GM19328 (cell line): ENCODE data around the gene PCDHGA6.
"Not testable (repeated sequence)": the region's sequence is repeated elsewhere in the genome, so short reads cannot be mapped to it uniquely, and the experiment has no call there.

Experiments used
- ATAC-seq: cut with Tn5 transposase; IDR thresholded peaks from one replicate; pipeline ENCODE4 v1.9.1; 2021; ENCODE audit warnings: mild to moderate bottlenecking, moderate library complexity; ENCODE audit not compliant: unreplicated experiment

Gene PCDHGA6

GRCh38 chr5:141373673-141374317 is at the start of gene PCDHGA6:
TSS of gene PCDHGA6 (plus strand) at chr5:141373891. CDS start at chr5:141374084, 193 bp downstream.
- ATAC-seq = no peak

DNA sequence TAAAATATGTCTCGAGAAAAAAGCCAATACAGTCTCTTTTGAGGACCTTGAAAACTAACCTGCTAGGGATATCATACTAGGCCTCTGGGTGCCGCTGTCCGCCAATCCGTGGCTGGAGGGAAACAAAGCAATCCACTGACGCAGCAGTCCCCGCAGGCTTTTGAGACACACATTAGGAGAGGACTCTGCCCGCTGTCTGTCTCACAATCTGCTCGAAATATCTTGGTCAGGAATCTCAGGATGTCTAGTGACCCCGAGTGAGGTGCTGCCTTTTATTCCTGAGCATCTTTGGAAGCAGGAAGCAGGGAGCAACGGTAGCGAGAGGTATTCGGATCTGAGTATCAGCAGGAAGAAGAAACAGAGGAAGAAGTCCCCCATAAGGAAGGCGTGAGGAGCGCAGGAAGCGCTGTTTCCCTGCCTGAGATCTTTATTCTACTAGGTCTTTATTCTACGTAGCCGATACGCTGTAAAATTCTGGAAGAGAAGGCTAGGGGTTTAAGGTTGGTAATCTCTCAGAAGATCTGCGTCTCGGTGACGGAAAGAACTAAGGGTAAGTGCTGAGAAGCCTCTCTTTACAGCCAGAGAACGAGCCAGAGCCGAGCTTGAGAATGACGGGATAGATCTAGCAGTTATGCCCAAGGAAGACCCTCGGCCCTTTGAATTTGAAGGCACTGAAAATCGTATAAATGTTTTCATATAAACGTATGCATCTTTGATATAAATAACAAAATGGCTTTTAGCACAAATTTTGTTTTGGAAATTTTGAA is 47.4 kb upstream of the PCDHGA6 start:
- peak; percentile 84 for ATAC-seq

GRCh38 chr5:141328231-141328630 is 45.5 kb upstream of the PCDHGA6 start:
- ATAC-seq = no peak

GRCh38 chr5:141330299-141331080 is 43.2 kb upstream of the PCDHGA6 start, which contains the start of gene PCDHGA1:
TSS of gene PCDHGA1 (plus strand) at chr5:141330514.
- ATAC-seq = no peak

DNA sequence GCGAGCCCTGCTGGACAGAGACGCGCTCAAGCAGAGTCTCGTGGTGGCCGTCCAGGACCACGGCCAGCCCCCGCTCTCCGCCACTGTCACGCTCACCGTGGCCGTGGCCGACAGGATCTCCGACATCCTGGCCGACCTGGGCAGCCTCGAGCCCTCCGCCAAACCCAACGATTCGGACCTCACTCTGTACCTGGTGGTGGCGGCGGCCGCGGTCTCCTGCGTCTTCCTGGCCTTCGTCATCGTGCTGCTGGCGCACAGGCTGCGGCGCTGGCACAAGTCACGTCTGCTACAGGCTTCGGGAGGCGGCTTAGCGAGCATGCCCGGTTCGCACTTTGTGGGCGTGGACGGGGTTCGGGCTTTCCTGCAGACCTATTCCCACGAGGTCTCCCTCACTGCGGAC is 41.1 kb upstream of the PCDHGA6 start:
- ATAC-seq = not testable (repeated sequence)

GRCh38 chr5:141338538-141339306 is 35.0 kb upstream of the PCDHGA6 start, which contains the start of gene PCDHGA2:
TSS of gene PCDHGA2 (plus strand) at chr5:141338760.
- ATAC-seq = no peak

- not testable (repeated sequence) for ATAC-seq
These were observed 32.8 kb upstream of the PCDHGA6 start for GRCh38 chr5:141340781-141341354.

DNA sequence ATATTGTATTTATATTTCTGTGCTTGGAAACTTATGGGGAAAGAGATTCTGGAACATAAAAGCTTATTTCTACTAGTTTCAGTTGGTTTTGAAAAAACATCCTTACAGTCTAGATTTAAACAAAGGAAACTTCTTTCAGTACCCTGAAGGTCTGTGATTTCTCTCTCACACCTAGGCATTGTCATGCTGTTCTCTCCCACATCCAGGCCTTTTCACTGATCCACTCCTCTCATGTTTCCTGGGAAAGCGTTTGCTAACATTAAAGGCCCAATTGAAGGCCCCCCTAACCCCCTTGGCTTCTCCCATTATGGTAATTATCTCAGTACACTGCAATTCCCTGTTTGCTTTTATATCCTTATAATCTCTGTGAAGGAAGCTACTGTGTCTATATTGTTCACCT is 30.9 kb upstream of the PCDHGA6 start:
- no peak for ATAC-seq

GRCh38 chr5:141343242-141343952 is 30.3 kb upstream of the PCDHGA6 start, which contains the start of gene PCDHGA3:
TSS of gene PCDHGA3 (plus strand) at chr5:141343829. CDS start at chr5:141344034, 205 bp downstream.
- ATAC-seq = no peak

DNA sequence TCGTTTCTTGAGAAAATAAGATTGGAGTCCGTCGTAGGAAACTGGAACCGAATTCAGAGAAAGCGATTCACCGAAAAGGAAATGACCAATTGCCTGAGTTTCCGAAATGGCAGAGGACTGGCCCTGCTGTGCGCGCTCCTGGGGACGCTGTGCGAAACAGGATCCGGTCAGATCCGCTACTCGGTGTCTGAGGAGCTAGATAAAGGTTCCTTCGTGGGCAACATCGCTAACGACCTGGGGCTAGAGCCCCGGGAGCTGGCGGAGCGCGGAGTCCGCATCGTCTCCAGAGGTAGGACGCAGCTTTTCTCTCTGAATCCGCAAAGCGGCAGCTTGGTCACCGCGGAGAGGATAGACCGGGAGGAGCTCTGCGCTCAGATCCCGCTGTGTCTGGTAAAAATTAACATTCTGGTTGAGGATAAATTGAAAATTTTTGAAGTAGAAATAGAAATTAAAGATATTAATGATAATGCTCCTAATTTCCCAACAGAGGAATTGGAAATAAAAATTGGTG is 29.7 kb upstream of the PCDHGA6 start:
- no peak for ATAC-seq

DNA sequence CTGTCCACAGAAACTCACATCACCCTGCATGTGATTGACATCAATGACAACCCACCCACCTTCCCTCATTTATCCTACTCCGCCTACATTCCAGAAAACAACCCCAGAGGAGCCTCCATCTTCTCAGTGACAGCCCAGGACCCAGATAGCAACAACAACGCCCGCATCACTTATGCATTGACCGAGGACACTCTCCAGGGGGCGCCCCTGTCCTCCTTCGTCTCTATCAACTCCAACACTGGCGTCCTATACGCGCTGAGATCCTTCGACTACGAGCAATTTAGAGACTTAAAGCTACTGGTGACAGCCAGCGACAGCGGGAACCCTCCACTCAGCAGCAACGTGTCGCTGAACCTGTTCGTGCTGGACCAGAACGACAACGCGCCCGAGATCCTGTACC is 28.4 kb upstream of the PCDHGA6 start:
- no peak for ATAC-seq

DNA sequence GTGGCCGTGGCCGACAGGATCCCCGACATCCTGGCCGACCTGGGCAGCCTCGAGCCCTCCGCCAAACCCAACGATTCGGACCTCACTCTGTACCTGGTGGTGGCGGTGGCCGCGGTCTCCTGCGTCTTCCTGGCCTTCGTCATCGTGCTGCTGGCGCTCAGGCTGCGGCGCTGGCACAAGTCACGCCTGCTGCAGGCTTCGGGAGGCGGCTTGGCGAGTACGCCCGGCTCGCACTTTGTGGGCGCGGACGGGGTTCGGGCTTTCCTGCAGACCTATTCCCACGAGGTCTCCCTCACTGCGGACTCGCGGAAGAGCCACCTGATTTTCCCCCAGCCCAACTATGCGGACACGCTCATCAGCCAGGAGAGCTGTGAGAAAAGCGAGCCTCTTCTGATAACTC is 27.7 kb upstream of the PCDHGA6 start:
- not testable (repeated sequence) for ATAC-seq

GRCh38 chr5:141349917-141350619 is 23.6 kb upstream of the PCDHGA6 start, which contains the start of gene PCDHGB1:
TSS of gene PCDHGB1 (plus strand) at chr5:141350099. CDS start at chr5:141350261, 162 bp downstream.
- ATAC-seq = no peak

GRCh38 chr5:141351591-141351990 is 22.1 kb upstream of the PCDHGA6 start:
- no peak for ATAC-seq

DNA sequence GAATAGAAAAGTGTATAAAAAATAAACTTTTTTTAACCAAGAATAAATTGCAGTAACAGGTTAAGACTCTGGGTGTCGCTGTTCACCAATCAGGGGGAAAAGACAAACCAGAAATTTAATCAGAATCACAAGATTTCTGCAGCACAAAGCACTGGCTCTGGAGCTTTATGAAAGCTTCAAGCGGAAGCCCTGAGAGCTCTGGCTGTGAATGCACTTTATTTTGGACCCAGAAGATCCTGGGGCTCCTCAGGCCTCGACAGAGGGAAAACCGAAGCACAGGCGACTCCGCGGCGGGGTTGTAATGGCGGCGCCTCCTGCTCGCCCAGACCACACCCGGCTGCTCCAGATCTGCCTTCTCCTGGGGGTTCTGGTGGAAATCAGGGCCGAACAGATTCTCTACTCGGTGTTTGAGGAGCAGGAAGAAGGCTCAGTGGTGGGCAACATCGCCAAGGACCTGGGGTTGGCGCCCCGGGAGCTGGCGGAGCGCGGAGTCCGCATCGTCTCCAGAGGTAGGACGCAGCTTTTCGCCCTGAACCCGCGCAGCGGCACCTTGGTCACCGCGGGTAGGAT is 18.7 kb upstream of the PCDHGA6 start, which contains the start of gene PCDHGA4:
TSS of gene PCDHGA4 (plus strand) at position 122 of the 570 bp plus-strand sequence. CDS start at position 209, 87 bp downstream.
- ATAC-seq = no peak

DNA sequence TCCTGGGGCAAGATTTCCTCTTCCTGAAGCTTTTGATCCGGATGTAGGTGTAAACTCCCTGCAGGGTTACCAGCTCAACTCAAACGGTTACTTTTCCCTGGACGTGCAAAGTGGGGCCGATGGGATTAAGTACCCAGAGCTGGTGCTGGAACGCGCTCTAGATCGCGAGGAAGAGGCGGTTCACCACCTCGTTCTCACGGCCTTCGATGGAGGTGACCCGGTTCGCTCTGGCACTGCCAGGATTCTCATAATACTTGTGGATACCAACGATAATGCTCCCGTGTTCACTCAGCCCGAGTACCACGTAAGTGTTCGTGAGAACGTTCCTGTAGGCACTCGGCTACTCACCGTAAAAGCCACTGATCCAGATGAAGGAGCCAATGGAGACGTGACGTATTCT is 18.1 kb upstream of the PCDHGA6 start:
- no peak for ATAC-seq

- ATAC-seq = no peak
These were observed 17.6 kb upstream of the PCDHGA6 start for GRCh38 chr5:141356133-141356532.

DNA sequence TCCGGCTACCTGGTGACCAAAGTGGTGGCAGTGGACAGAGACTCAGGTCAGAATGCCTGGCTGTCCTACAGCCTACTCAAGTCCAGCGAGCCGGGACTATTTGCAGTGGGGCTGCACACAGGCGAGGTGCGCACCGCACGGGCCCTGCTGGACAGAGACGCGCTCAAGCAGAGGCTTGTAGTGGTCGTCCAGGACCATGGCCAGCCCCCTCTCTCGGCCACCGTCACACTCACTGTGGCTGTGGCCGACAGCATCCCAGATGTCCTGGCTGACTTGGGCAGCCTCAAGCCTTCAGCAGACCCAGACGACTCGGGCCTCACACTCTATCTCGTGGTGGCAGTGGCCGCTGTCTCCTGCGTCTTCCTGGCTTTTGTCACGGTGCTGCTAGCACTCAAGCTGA is 16.7 kb upstream of the PCDHGA6 start:
- no peak for ATAC-seq
